ENCODE results near the gene KCTD11.
A peak's percentile ranks its signal among the peaks of the same experiment; 100 is the strongest.

- TF ChIP-seq CTCF (IDR thresholded peaks at IDR 0.05 in 4 of 5, conservative IDR thresholded peaks at IDR 0.05 in 1 of 5), result peak in 2 of 5 experiments; percentile 15 to 35
- no peak for TF ChIP-seq POLR2A (IDR thresholded peaks at IDR 0.05)
These were observed 44.0 kb upstream of the KCTD11 start for GRCh38 chr17:7307686-7308624.

All from gastrocnemius medialis (tissue), 4 donors.